Body of pancreas (tissue), 4 donors: ENCODE data around the gene UBE2M. TPM values are rescaled to one million over a fixed set of nuclear protein-coding genes. Genes with fewer than 3 reads are reported as not detected.

ENCODE experiments used
- ATAC-seq: fragments of 150-250 bp; one replicate; pipeline ENCODE4 v1.9.1; 2016
- DNase-seq, 4 donors: peaks; one replicate each; pipeline ENCODE4 v3.0.0-alpha.2; 2019
- H3K27ac ChIP-seq, 4 donors: fragments of 200-600 bp; sonication (generic); 1 replicate in 3 of 4; 2 replicates in 1 of 4; pipeline versions ENCODE4 v1.5.1 to v1.6.1; 2016 to 2019; ENCODE audit warnings: mild to moderate bottlenecking in 1 of 4, mixed read lengths in 1 of 4, moderate library complexity in 1 of 4
- H3K27me3 ChIP-seq, 2 donors: fragments of 200-600 bp; sonication (generic); one replicate each; pipeline ENCODE4 v1.6.0; 2016; ENCODE audit warnings: mild to moderate bottlenecking in 1 of 2
- H3K36me3 ChIP-seq, 2 donors: fragments of 200-600 bp; sonication (generic); replicated peaks in 1 of 2; 2 replicates each; pipeline ENCODE4 v1.5.1; 2016; ENCODE audit warnings: low read depth in 2 of 2; ENCODE audit not compliant: insufficient read depth in 1 of 2
- H3K4me1 ChIP-seq: fragments of 200-600 bp; sonication (generic); one replicate; pipeline ENCODE4 v1.6.0; 2016
- H3K4me3 ChIP-seq, 2 donors: fragments of 200-600 bp; sonication (generic); 1 replicate in 1 of 2; 2 replicates in 1 of 2; pipeline ENCODE4 v1.5.1; 2016 to 2019
- H3K9me3 ChIP-seq, 3 donors: fragments of 200-600 bp; sonication (generic); 1 replicate in 2 of 3; 2 replicates in 1 of 3; pipeline ENCODE4 v1.5.1; 2016
- CTCF ChIP-seq, 7 experiments: fragments of 450-650 bp in 4 of 7; fragments of 200-600 bp in 3 of 7; sonication (generic) in 3 of 7; IDR thresholded peaks; one replicate each; pipeline ENCODE4 v1.5.1; 2016 to 2019; ENCODE audit warnings: antibody characterized with exemption in 7 of 7
- POLR2A ChIP-seq, 3 donors: fragments of 450-650 bp; IDR thresholded peaks; one replicate each; pipeline ENCODE4 v1.6.1; 2016; ENCODE audit warnings: antibody characterized with exemption in 3 of 3, mild to moderate bottlenecking in 2 of 3
- WGBS, 2 donors: methylation state at CpG; one replicate each; pipeline ENCODE4 v1.1.5; 2017; 5-methylcytosine and 5-hydroxymethylcytosine counted together
- intact Hi-C: fragments of 100-400 bp; cut with DNase I; formaldehyde crosslinking; loops from one replicate; pipeline ENCODE4 v1.15.1; 2023
- total RNA-seq, 2 donors: library from RNA; depleted of rRNA; stranded (reverse); fragments of >200 nt; gene quantifications; one replicate each; pipeline ENCODE4 v1.1.0, GENCODE V29; 2016

UBE2M gene
- total RNA-seq, 2 donors from 2014 or later = 10.5 to 11.7 TPM

DNA sequence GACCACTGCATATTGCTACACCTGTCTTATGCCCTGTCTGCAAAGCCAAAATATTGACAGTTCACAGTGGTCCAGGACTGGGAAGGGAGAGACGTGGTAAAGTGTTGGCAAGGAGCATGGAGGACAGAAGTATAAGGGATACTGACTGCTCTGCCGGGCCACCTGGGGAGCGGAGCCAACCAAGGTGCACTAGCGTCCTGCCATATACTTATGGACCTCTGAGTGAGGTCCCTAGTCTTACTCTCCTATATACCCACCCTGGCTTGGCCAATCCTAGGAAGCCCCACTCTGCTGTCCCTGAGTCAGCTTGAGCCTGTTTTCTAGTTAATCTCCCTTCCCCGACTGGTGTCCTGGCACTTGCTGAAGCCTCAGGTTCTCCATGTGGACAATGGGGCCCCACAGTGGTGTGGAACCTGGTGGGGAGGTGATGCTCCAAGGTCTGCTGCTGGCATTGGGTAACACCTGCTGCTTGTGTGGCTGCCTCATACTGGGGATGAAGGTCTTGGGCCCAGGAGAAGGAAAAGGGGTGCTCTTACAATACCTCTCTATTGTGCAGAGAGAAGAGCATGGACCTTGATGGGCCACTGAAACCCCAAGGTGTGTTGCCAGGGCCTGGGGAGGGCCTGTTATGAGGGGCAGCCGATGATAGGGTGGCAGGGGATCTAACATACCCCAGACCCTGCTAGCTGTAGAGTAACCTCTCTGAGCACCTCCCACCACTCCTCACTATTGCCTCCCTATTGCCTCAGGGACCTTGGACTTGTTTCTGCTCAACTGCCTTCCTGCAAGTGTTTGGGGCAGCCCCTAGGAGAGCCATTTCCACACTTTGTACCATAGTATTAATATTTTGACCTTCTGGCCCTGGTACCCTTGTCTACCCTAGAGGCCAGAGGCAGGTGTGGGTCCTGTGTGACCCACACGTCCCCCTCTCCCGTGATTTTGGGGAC is 21.3 kb downstream of the UBE2M start:
- H3K4me3 ChIP-seq = no peak overlapping the region
- WGBS, 2 donors = 78 to 91% methylated on average over 7 to 8 of the region's 8 CpGs
- intact Hi-C loops = no loop called here
- no peak for TF ChIP-seq POLR2A (IDR thresholded peaks at IDR 0.05)
- no peak for TF ChIP-seq CTCF (IDR thresholded peaks at IDR 0.05)
- ATAC-seq (no peak), DNase-seq (no peak)
- H3K36me3 ChIP-seq = no peaks in the 10 kb centered on the region
- H3K27ac ChIP-seq = no peak overlapping the region
- H3K27me3 ChIP-seq = no peaks in the 10 kb centered on the region
- peaks cover 8% of the 10 kb centered on the region for H3K4me1 ChIP-seq
- H3K9me3 ChIP-seq = no peaks in the 10 kb centered on the region

GRCh38 chr19:58535857-58536256 is 22.6 kb downstream of the UBE2M start:
- Histone ChIP-seq H3K27me3 (no peaks in the 10 kb centered on the region), H3K36me3 (no peaks in the 10 kb centered on the region), H3K27ac (no peak overlapping the region), H3K4me1 (peaks cover 8% of the 10 kb centered on the region), H3K9me3 (no peaks in the 10 kb centered on the region), H3K4me3 (no peak overlapping the region)
- intact Hi-C loops = no loop called here
- ATAC-seq = no peak
- DNase-seq = no peak
- 86 to 87% methylated on average over 3 of the region's 3 CpGs for WGBS, 2 donors
- no peak for TF ChIP-seq POLR2A (IDR thresholded peaks at IDR 0.05)
- no peak for TF ChIP-seq CTCF (IDR thresholded peaks at IDR 0.05)

DNA sequence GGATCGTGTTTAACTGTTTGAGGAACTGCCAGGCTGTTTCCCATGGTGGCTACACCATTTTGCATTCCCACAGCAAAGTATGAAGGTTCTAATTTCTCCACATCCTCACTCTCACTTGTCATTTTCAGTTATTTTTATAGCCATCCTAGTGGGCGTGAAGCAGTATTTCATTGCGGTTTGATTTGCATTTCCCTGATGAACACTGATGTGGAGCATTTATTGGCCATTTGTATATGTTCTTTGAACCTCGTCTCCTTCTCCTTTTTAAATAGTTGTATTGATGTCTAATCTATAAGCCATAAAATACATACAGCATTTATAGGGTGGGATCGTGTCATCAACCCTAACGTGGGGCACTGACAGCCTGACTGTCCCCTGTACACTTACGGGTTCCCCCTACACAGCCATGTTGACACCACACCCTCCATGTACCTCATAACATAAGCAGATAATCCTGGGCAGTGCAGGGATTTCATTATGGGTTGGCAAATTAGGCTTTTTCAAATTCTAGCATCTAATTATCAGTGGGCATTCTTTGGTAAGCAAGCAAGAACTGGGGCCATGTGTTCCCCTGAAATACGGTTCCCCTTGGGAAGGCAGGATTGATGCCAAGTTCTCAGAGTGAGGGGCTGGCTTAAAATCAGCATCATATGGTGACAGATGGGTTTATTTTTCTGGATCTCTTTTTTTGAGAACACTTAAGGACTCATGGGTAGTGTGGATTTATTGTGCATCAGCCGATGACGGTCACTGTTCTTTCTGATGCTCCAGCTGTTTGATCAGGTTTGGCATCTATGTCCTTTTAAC is 27.2 kb downstream of the UBE2M start:
- no peak overlapping the region for H3K27ac ChIP-seq
- no peak for ATAC-seq
- intact Hi-C loops = no loop called here
- H3K9me3 ChIP-seq = no peaks in the 10 kb centered on the region
- H3K36me3 ChIP-seq = no peaks in the 10 kb centered on the region
- H3K4me1 ChIP-seq = no peaks in the 10 kb centered on the region
- no peak for TF ChIP-seq CTCF (IDR thresholded peaks at IDR 0.05)
- TF ChIP-seq POLR2A (IDR thresholded peaks at IDR 0.05) = no peak
- 54 to 61% methylated on average over 10 of the region's 10 CpGs for WGBS, 2 donors
- DNase-seq = no peak
- H3K4me3 ChIP-seq = no peak overlapping the region
- no peaks in the 10 kb centered on the region for H3K27me3 ChIP-seq

DNA sequence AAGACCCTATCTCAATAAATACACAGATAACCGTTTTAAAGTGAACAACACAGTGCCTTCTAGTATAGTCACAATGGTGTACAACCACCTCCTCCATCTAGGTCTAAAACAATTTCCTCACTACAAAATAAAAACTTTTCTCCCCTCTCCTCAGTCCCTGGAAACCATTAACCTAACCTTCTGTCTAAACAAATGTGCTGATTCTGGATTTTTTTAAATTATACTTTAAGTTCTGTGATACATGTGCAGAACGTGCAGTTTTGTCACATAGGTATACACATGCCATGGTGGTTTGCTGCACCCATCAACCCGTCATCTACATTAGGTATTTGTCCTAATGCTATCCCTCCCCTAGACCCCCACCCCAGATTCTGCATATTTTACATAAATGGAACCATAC is 29.0 kb downstream of the UBE2M start:
- Histone ChIP-seq H3K4me3 (no peak overlapping the region), H3K36me3 (no peaks in the 10 kb centered on the region), H3K9me3 (no peaks in the 10 kb centered on the region), H3K27me3 (no peaks in the 10 kb centered on the region), H3K4me1 (no peaks in the 10 kb centered on the region), H3K27ac (no peak overlapping the region)
- TF ChIP-seq CTCF (IDR thresholded peaks at IDR 0.05) = no peak
- TF ChIP-seq POLR2A (IDR thresholded peaks at IDR 0.05) = no peak
- intact Hi-C loops = no loop called here
- WGBS, 2 donors = 43 to 50% methylated on average over 3 of the region's 3 CpGs
- ATAC-seq = no peak
- DNase-seq = no peak
